CD14-positive monocyte (primary cell): ENCODE measurements around the gene FAM163B. TPM values are rescaled to one million over a fixed set of nuclear protein-coding genes. Genes with fewer than 3 reads are reported as not detected.

Experiments used
- DNase-seq, 3 donors: peaks; one replicate each; pipeline ENCODE4 v3.0.0-alpha.2; 2011 to 2022
- H2AFZ ChIP-seq: 2 replicates; pipeline ENCODE4 v1.6.0; 2012; ENCODE audit warnings: mild to moderate bottlenecking, low read depth, low read length, inconsistent platforms; ENCODE audit not compliant: insufficient read depth, poor library complexity, severe bottlenecking
- H3K27ac ChIP-seq, 2 donors: 1 replicate in 1 of 2; 2 replicates in 1 of 2; pipeline ENCODE4 v1.5.1; 2012 to 2013; ENCODE audit warnings: low read length in 2 of 2, control low read depth in 1 of 2, inconsistent platforms in 1 of 2, low read depth in 1 of 2, mild to moderate bottlenecking in 1 of 2
- H3K27me3 ChIP-seq, 2 donors: one replicate each; pipeline versions ENCODE4 v1.6.0 to v1.6.1; 2011 to 2013; ENCODE audit warnings: low read length in 2 of 2; ENCODE audit not compliant: control insufficient read depth in 2 of 2, insufficient read depth in 2 of 2
- H3K36me3 ChIP-seq, 2 donors: replicated peaks in 1 of 2; 1 replicate in 1 of 2; 2 replicates in 1 of 2; pipeline versions ENCODE4 v1.5.1 to v1.6.1; 2012 to 2013; ENCODE audit warnings: low read length in 2 of 2, control low read depth in 1 of 2, inconsistent platforms in 1 of 2, mild to moderate bottlenecking in 1 of 2; ENCODE audit not compliant: insufficient read depth in 2 of 2, control insufficient read depth in 1 of 2
- H3K4me1 ChIP-seq, 2 donors: 1 replicate in 1 of 2; 2 replicates in 1 of 2; pipeline versions ENCODE4 v1.5.1 to v1.6.1; 2012 to 2013; ENCODE audit warnings: low read length in 2 of 2, control low read depth in 1 of 2, inconsistent platforms in 1 of 2, mild to moderate bottlenecking in 1 of 2, moderate library complexity in 1 of 2; ENCODE audit not compliant: insufficient read depth in 2 of 2, control insufficient read depth in 1 of 2
- H3K4me2 ChIP-seq: replicated peaks from 2 replicates; pipeline ENCODE3; 2012; ENCODE audit warnings: low read length, moderate library complexity, mild to moderate bottlenecking; ENCODE audit not compliant: poor library complexity, severe bottlenecking; ENCODE audit errors: extremely low read depth
- H3K4me3 ChIP-seq, 3 experiments: fragments of 200-600 bp in 1 of 3; sonication (generic) in 1 of 3; replicated peaks in 1 of 3; 1 replicate in 2 of 3; 2 replicates in 1 of 3; pipeline ENCODE4 v1.5.1; 2011 to 2013; ENCODE audit warnings: low read length in 3 of 3, mild to moderate bottlenecking in 3 of 3, control low read depth in 2 of 3, low read depth in 2 of 3, inconsistent platforms in 1 of 3, moderate library complexity in 1 of 3
- H3K79me2 ChIP-seq: 2 replicates; pipeline ENCODE4 v1.6.0; 2012; ENCODE audit warnings: mild to moderate bottlenecking, control low read depth, inconsistent platforms, low read length, moderate library complexity; ENCODE audit not compliant: insufficient read depth
- H3K9ac ChIP-seq: 2 replicates; pipeline ENCODE4 v1.6.0; 2017; ENCODE audit warnings: low read length, mild to moderate bottlenecking; ENCODE audit not compliant: insufficient read depth, poor library complexity, severe bottlenecking
- H3K9me3 ChIP-seq, 2 donors: replicated peaks in 1 of 2; 1 replicate in 1 of 2; 2 replicates in 1 of 2; pipeline versions ENCODE4 v1.5.1 to v1.6.1; 2012 to 2013; ENCODE audit warnings: low read length in 2 of 2, control low read depth in 1 of 2; ENCODE audit not compliant: control insufficient read depth in 1 of 2, insufficient read depth in 1 of 2
- H4K20me1 ChIP-seq: 2 replicates; pipeline ENCODE4 v1.6.0; 2012; ENCODE audit warnings: mild to moderate bottlenecking, low read length, control low read depth, moderate library complexity; ENCODE audit not compliant: insufficient read depth
- H3K27ac Mint-ChIP-seq, 7 donors: one replicate each; pipeline ENCODE4 v1.8.0; 2020; ENCODE audit warnings: mild to moderate bottlenecking in 7 of 7, mixed read lengths in 7 of 7, moderate library complexity in 6 of 7, inconsistent platforms in 2 of 7
- H3K27me3 Mint-ChIP-seq, 3 donors: one replicate each; pipeline ENCODE4 v1.8.0; 2021 to 2022; ENCODE audit warnings: low read depth in 3 of 3, mild to moderate bottlenecking in 3 of 3, mixed read lengths in 3 of 3, moderate library complexity in 3 of 3, inconsistent platforms in 1 of 3
- H3K36me3 Mint-ChIP-seq, 2 donors: one replicate each; pipeline ENCODE4 v1.8.0; 2020; ENCODE audit warnings: mixed read lengths in 2 of 2, inconsistent platforms in 1 of 2, mild to moderate bottlenecking in 1 of 2
- H3K4me1 Mint-ChIP-seq: one replicate; pipeline ENCODE4 v1.8.0; 2020; ENCODE audit warnings: mild to moderate bottlenecking, mixed read lengths
- H3K4me3 Mint-ChIP-seq, 2 donors: one replicate each; pipeline ENCODE4 v1.8.0; 2020; ENCODE audit warnings: mild to moderate bottlenecking in 2 of 2, mixed read lengths in 2 of 2, moderate library complexity in 1 of 2
- H3K9me3 Mint-ChIP-seq, 7 donors: one replicate each; pipeline ENCODE4 v1.8.0; 2020 to 2022; ENCODE audit warnings: mixed read lengths in 7 of 7, mild to moderate bottlenecking in 6 of 7, moderate library complexity in 6 of 7, inconsistent platforms in 2 of 7
- WGBS: methylation state at CpG from one replicate; pipeline ENCODE4 v1.1.5; 2013; ENCODE audit warnings: missing lambda C conversion rate; ENCODE audit not compliant: insufficient coverage; 5-methylcytosine and 5-hydroxymethylcytosine counted together
- intact Hi-C, 2 donors: fragments of 100-400 bp; cut with micrococcal nuclease; formaldehyde crosslinking; loops; one replicate each; pipeline versions ENCODE4 v1.15.0 to v1.15.1; 2023
- polyA plus RNA-seq, 3 donors: library from polyadenylated mRNA; depleted of rRNA in 1 of 3; unstranded in 2 of 3; stranded (reverse) in 1 of 3; fragments of 300-500 nt in 2 of 3; fragments of >200 nt in 1 of 3; fragmentation: Illumina TruSeq in 2 of 3; gene quantifications; 1 replicate in 2 of 3; 2 replicates in 1 of 3; pipeline ENCODE4 v1.2.3, GENCODE V29; 2012 to 2021
- TF ChIP-seq, protein P1 (sequence below): fragments of 200-600 bp; IDR thresholded peaks from one replicate; pipeline ENCODE4 v1.8.0; 2022; ENCODE audit warnings: antibody characterized with exemption, mild to moderate bottlenecking

The FAM163B gene
- polyA plus RNA-seq, 3 donors = not detected

DNA sequence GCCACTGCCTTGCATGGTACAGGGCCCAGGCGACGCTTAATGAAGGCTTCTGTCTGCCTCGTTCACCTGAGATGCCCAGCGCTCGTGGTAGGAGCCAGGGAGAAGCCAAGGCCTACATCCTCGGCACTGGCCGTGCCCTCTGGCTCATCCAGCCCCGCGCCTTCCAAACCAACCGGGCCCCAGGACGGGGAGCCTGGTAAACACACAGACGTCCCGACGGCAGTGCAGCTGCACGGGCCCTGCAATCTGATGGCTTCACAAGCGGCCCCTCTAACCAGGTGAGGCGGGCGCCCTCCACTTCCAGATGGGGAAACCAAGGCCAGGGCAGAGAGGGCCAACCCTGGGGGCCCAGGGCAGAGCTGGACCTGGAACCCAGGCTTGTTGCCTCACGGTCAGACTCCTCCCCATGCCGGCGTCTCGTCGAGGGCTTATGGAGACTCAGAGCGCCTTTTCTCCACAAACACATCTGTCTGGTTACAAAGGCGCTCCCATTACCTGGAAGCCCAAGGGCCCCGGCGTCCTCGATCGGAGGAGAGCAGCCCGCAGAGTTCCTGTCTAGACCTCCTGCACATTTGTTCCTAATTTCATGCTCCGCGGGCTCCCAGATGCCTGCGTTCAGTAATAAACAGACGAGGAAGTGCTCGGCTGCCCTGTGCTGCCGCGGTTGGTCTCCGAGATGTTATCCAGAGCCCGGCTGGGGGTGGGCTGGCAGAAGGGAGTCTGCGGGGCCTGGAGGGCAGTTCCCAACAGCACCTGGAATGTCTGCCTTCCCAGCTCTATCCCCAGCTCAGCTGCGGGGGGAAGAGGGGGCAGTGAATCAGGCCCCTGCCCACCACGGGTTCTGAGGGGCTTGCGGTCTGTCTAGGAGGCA lies 23.5 kb downstream of the FAM163B start:
- Histone ChIP-seq H3K79me2 (no peaks in the 10 kb centered on the region), H3K4me3 (no peak overlapping the region), H3K9ac (no peak overlapping the region), H3K36me3 (no peaks in the 10 kb centered on the region), H3K9me3 (peaks cover 6 to 13% of the 10 kb centered on the region in 2 donors), H3K4me1 (no peaks in the 10 kb centered on the region), H4K20me1 (no peaks in the 10 kb centered on the region), H3K27ac (no peak overlapping the region), H2AFZ (no peak overlapping the region), H3K4me2 (no peak overlapping the region), H3K27me3 (peaks cover 2 to 31% of the 10 kb centered on the region in 2 donors)
- no peak for DNase-seq
- Mint-ChIP-seq H3K4me1 (no peaks in the 10 kb centered on the region), H3K27ac (no peak overlapping the region), H3K9me3 (peaks cover 7 to 15% (median 11%) of the 10 kb centered on the region in 7 donors), H3K4me3 (peak overlapping the region in 1 of 2 donors; percentile 48), H3K27me3 (peaks cover 22 to 47% (median 39%) of the 10 kb centered on the region in 3 donors), H3K36me3 (no peaks in the 10 kb centered on the region)
- TF ChIP-seq, protein P1, sequence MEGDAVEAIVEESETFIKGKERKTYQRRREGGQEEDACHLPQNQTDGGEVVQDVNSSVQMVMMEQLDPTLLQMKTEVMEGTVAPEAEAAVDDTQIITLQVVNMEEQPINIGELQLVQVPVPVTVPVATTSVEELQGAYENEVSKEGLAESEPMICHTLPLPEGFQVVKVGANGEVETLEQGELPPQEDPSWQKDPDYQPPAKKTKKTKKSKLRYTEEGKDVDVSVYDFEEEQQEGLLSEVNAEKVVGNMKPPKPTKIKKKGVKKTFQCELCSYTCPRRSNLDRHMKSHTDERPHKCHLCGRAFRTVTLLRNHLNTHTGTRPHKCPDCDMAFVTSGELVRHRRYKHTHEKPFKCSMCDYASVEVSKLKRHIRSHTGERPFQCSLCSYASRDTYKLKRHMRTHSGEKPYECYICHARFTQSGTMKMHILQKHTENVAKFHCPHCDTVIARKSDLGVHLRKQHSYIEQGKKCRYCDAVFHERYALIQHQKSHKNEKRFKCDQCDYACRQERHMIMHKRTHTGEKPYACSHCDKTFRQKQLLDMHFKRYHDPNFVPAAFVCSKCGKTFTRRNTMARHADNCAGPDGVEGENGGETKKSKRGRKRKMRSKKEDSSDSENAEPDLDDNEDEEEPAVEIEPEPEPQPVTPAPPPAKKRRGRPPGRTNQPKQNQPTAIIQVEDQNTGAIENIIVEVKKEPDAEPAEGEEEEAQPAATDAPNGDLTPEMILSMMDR = no peak
- intact Hi-C loops = no loop called here
- WGBS = 14% methylated on average over 40 of the region's 43 CpGs

DNA sequence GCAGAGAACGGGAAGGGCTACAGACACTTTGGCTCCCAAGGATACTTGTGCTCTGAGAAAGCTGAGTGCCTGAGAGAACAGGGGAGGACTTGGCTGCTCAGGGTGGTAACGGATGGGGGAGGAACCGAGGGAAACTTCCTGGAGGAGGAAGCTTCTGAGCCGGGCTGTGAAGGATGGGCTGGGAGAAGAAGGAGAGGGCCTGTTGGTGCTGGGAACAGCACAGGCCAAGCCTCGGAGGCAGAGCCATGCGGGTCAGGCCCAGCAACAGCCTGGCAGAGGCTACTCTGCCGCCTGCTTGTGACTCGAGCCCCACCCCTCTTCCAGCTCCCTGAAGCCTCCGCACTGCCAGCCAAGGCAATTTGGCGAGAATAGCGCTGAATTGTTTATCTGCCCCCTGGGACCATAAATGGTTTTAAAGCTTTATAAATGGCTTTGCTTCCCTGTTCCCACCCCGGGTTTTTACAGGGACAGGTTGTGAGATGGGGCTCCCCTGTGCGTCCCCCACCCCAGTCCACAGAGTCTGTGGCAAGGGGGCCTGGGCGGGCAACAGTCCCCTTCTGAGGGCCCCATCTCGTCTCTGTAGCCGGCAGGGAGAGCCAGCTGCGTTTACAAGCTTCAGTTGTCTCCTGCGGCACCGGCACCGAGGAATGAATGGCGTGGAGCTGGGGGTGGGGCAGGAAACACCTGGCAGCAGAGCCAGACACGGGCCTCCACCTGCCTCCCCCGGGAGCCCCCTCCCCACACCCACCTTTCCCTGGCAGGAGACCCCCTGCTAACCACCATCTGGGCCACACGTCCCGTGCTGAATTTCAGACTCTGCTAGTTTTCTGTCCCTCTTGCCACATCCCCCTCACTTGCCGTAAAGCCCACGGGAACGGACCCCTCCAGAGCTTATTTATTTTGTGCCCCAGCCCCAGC lies 24.4 kb downstream of the FAM163B start:
- WGBS = 3% methylated on average over 15 of the region's 28 CpGs
- Histone ChIP-seq H3K79me2 (no peaks in the 10 kb centered on the region), H3K36me3 (no peaks in the 10 kb centered on the region), H3K27ac (no peak overlapping the region), H3K27me3 (peaks cover 2 to 31% of the 10 kb centered on the region in 2 donors), H3K4me3 (no peak overlapping the region), H4K20me1 (no peaks in the 10 kb centered on the region), H3K9me3 (peaks cover 6 to 13% of the 10 kb centered on the region in 2 donors), H3K9ac (no peak overlapping the region), H3K4me1 (no peaks in the 10 kb centered on the region), H3K4me2 (no peak overlapping the region), H2AFZ (no peak overlapping the region)
- no peaks in the 10 kb centered on the region for H3K36me3 Mint-ChIP-seq
- H3K4me1 Mint-ChIP-seq = no peaks in the 10 kb centered on the region
- H3K27ac Mint-ChIP-seq = no peak overlapping the region
- no peak for DNase-seq
- H3K9me3 Mint-ChIP-seq = peaks cover 7 to 15% (median 11%) of the 10 kb centered on the region in 7 donors
- intact Hi-C loops = no loop called here
- peaks cover 22 to 47% (median 42%) of the 10 kb centered on the region in 3 donors for H3K27me3 Mint-ChIP-seq
- TF ChIP-seq, protein P1 = no peak
- peak overlapping the region in 1 of 2 donors; percentile 80 for H3K4me3 Mint-ChIP-seq
